ENCODE measurements around the gene KBTBD12. TPM values are rescaled to one million over a fixed set of nuclear protein-coding genes. Genes with fewer than 3 reads are reported as not detected.
"Not testable (repeated sequence)": the region's sequence is repeated elsewhere in the genome, so short reads cannot be mapped to it uniquely, and the experiment has no call there.

The KBTBD12 gene
- total and polyA plus RNA-seq, 2 of the 13 experiments (the other 11 are each of a cell fraction or from before 2014, with no cell fraction given), result not detected

- Histone ChIP-seq H3K9ac (ENCODE audit: insufficient read depth, low read depth, low read length) (no peak overlapping the region), H3K4me2 (ENCODE audit: low read depth, low read length) (no peak overlapping the region), H3K4me1 (ENCODE audit: insufficient read depth, low read length) (no peaks in the 10 kb centered on the region), H3K79me2 (ENCODE audit: insufficient read depth, low read length) (no peaks in the 10 kb centered on the region), H3K4me3 (replicated peaks in 1 of 3; ENCODE audit: insufficient read depth in 1 of 3, low read depth in 2 of 3, low read length in 3 of 3) (no peak overlapping the region), H2AFZ (ENCODE audit: low read length) (no peak overlapping the region), H3K27ac (ENCODE audit: extremely low read length, insufficient read depth, low read length) (no peak overlapping the region), H3K27me3 (ENCODE audit: control insufficient read depth in 1 of 2, insufficient read depth in 2 of 2, low read length in 2 of 2) (peaks cover 0 to 6% of the 10 kb centered on the region in 2 experiments; a peak in 1 of 5 replicates), H4K20me1 (ENCODE audit: insufficient read depth, low read length) (no peaks in the 10 kb centered on the region), H3K36me3 (replicated peaks in 1 of 2; ENCODE audit: control insufficient read depth in 1 of 2, insufficient read depth in 2 of 2, low read length in 2 of 2) (no peaks in the 10 kb centered on the region), H3K9me3 (ENCODE audit: low read length) (no peaks in the 10 kb centered on the region)
- no peak for TF ChIP-seq AKAP8 (CRISPR knock-in tag; IDR thresholded peaks at IDR 0.05)
- no peak for TF ChIP-seq CHD4 (IDR thresholded peaks at IDR 0.05; ENCODE audit: borderline replicate concordance, low read length)
- TF ChIP-seq ZSCAN30 (CRISPR knock-in tag; IDR thresholded peaks at IDR 0.05), result no peak
- TF ChIP-seq ETV6 (CRISPR knock-in tag; conservative IDR thresholded peaks at IDR 0.05), result no peak
- TF ChIP-seq ZMYM4 (CRISPR knock-in tag; IDR thresholded peaks at IDR 0.05), result no peak
- TF ChIP-seq LCORL (IDR thresholded peaks at IDR 0.05), result no peak
- TF ChIP-seq LCORL (CRISPR knock-in tag; IDR thresholded peaks at IDR 0.05), result no peak
- TF ChIP-seq ZNF619 (CRISPR knock-in tag; IDR thresholded peaks at IDR 0.05), result no peak
- TF ChIP-seq MBD4 (IDR thresholded peaks at IDR 0.05; ENCODE audit: borderline replicate concordance, low read length), result no peak
- TF ChIP-seq ZNF205 (CRISPR knock-in tag; IDR thresholded peaks at IDR 0.05), result no peak
- no peak for TF ChIP-seq PBX2 (CRISPR knock-in tag; IDR thresholded peaks at IDR 0.05)
- no peak for TF ChIP-seq ZFP82 (CRISPR knock-in tag; IDR thresholded peaks at IDR 0.05; ENCODE audit: borderline replicate concordance)
- TF ChIP-seq STAG1 (CRISPR knock-in tag; IDR thresholded peaks at IDR 0.05), result no peak
- in situ Hi-C loops (cut with HindIII; ENCODE audit: extremely low pct_ligation_motif_present, low pct_unique_long_range_greater_than_20kb), result no loop called here
- FAIRE-seq, result no peak
- ATAC-seq, result no peak
- 1% methylated on average over 3 of the region's 3 CpGs for WGBS (ENCODE audit: low lambda C conversion rate)
- no peak for DNase-seq (ENCODE audit: low spot score)
- BruUV-seq (replicated peaks), result no TSS peak
- CTCF ChIA-PET (ENCODE audit: low intra/inter-chr PET ratio, low total read pairs), result no interaction called here
- POLR2A ChIA-PET, result no interaction called here
- intact Hi-C loops (cut with micrococcal nuclease; ENCODE audit: unreplicated experiment), result no loop called here
Observed at GRCh38 chr3:127905556-127905955, 9.5 kb upstream of the KBTBD12 start.

GRCh38 chr3:127906653-127907052 is 8.4 kb upstream of the KBTBD12 start:
- POLR2A ChIA-PET; in situ Hi-C loops (cut with HindIII; ENCODE audit: extremely low pct_ligation_motif_present, low pct_unique_long_range_greater_than_20kb); CTCF ChIA-PET (ENCODE audit: low intra/inter-chr PET ratio, low total read pairs); DNase-seq (ENCODE audit: low spot score); intact Hi-C loops (cut with micrococcal nuclease; ENCODE audit: unreplicated experiment); H3K36me3 ChIP-seq (replicated peaks in 1 of 2; ENCODE audit: control insufficient read depth in 1 of 2, insufficient read depth in 2 of 2, low read length in 2 of 2); H3K9ac ChIP-seq (ENCODE audit: insufficient read depth, low read depth, low read length); BruUV-seq (replicated peaks); H3K27ac ChIP-seq (ENCODE audit: extremely low read length, insufficient read depth, low read length); H3K4me2 ChIP-seq (ENCODE audit: low read depth, low read length); H3K4me1 ChIP-seq (ENCODE audit: insufficient read depth, low read length); H3K79me2 ChIP-seq (ENCODE audit: insufficient read depth, low read length); H4K20me1 ChIP-seq (ENCODE audit: insufficient read depth, low read length); H3K27me3 ChIP-seq (ENCODE audit: control insufficient read depth in 1 of 2, insufficient read depth in 2 of 2, low read length in 2 of 2); H3K9me3 ChIP-seq (ENCODE audit: low read length); H2AFZ ChIP-seq (ENCODE audit: low read length); H3K4me3 ChIP-seq (replicated peaks in 1 of 3; ENCODE audit: insufficient read depth in 1 of 3, low read depth in 2 of 3, low read length in 3 of 3); FAIRE-seq; ATAC-seq: not testable (repeated sequence)
- WGBS (ENCODE audit: low lambda C conversion rate), result 33% methylated on average over 3 of the region's 3 CpGs

Data from HepG2 (cell line).